Pons (tissue), 1 donor: ENCODE results near the gene PRKCD.

Experiments used
- DNase-seq: peaks from one replicate; pipeline ENCODE4 v3.0.0-alpha.2; 2016; ENCODE audit warnings: low spot score

The PRKCD gene

DNA sequence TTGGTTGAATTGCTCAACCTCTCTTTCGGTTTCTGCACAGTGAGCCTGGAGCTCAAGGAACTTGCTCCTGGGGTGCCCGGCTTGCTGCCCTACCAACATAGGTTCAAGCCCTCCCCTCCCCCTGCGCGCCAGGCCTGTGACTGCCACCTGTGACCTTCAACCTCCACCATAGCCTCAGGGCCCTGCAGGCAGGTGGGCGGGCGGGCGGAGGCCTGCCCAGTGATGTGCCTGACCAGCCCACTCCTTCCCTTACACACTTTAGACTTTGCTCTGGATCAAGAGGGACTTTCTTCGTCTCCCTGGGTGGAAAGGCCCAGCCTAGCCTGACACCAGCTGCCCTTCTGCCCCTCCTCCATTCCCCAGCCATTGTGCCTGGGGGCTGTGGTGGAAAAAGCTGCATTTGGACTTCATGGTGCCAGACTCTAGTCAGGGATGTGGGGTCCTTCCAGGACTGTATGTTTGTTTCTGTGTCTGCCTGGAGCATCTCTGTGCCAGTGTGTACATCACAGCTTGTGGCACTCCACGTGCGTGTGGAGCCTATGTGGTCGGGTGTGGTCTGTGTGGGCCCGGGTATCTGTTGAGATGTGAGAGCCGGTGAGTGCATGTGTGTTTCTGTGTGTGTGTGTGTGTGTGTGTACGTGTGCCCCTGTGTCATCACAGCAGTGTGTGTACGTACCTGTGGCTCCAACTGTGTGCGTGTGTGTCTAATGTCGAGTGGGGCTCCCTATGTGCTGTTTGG is 9.5 kb downstream of the PRKCD start:
- no peak for DNase-seq

DNA sequence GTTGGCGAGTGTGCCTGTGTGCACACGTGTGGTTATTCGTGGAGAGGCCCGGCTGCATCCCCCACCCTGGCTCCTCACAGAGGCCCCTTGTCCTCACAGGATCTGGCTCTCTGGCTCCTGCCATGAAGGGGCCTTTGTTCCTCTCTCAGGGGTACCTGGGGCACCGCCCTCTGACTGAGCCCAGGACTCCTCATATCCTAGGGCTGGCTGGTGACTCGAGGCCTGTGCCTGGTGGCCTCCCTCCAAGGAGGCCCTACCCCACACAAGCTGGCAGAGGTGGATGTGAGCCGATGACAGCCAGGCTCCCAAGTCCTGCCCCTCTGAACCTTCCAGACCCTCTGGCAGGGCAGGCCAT is 10.0 kb downstream of the PRKCD start:
- no peak for DNase-seq

- no peak for DNase-seq
Observed at GRCh38 chr3:53171827-53172505, 11.0 kb downstream of the PRKCD start.

DNA sequence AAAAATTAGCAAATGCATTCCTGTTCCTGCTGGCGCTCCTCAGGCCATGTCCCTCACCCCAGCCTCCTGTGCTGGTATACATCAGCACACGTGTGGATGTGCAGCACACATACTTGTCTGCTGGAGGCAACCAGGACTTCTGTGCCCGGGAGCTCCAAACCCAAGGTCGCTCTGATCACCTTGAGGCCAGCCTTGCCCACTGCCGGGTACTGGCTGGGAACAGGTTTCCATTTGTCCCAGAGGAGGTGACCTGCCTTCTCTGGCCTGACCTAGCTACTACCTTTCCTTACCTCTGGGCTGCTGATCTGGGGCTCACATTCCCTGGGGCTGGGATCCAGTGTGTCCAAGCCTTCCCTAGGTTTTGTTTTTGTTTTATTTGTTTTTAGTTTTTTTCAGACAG is 12.1 kb downstream of the PRKCD start:
- DNase-seq: no peak

DNA sequence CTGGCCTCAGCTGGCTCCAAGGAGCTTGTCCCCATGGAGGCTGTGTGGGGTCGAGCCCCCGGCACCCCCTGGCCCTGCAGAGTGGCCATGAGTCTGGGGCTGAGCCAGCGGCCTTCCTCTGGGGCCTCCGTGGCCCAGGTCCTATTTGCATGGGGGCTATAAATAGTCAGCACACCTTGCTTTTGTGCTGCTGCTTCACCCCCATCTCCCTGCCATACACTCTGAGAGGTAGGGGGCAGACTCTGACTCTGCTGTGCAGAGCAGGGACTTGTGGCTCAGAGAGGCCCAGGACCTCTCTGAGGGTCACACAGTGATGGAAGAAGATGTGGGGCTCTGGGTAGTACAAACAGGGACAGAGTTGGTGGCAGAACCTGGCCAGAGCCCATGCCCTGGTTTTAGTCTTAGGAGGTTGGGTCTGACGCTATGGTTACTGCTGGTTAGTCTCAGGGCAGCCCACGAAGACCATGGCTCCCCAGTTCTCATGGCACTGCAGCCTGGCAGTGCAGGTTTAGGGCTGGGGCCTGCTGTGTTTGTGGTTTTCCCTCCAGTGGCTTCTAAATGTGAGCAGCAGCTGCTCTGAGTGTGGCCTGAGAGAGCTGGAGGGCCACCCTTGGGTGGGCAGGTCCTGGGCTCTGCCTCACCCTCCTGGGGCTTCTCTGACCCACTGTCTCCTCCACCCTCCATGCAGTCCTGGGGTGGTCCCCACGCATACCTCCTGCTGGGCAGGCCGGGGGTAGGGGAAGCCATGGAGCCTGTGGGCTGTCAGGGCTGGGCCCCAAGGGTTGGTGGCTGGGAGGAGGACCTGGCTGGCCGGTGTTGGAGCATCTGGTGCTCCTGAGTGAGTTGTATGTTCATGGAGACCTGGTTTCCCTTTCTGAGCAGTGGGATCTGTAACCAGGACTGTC is 13.6 kb downstream of the PRKCD start:
- no peak for DNase-seq

DNA sequence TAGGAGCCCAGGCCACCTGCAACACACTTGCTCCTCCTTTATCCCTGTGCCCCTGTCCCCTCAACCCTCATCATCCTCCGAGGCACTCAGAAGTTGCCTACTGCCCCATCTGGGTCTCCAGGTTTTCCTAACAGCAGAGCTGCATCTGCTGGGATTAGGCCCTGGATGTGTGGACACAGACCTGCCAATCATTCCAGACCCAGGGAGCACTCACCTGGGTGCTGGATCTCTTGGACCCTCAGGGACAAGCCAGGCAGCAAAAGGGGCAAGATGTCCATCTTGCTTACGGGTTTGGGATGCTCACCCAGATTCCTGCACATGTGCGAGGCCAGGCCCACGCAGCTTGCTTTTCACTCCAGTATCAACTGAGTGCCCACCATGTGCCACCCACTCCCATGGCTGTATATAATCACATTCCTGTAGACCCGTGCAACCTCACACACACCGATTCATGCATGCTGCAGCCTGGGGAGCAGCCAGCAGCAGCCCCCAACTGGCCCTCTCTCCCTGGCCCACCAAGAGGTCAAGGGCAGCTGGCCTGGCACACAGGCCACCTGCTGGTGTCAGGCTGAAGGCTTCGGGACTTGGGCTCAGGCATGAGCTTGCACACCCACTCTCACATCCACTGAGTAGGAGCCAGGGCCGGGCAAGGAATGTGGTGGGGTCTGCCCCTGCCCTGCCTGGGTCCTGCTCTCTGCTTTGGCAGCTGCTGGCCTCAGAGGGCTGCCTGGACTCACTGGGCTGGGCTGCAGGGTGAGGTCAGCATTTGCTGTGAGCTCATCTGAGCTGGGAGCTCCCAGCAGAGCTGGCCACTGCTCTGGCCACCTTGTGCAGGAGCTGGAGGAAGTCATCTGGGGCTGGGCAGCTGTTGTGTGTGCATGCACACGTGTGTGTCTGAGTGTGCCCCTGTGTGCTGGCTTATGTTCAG is 14.9 kb downstream of the PRKCD start:
- DNase-seq: no peak

- DNase-seq: no peak
Observed at GRCh38 chr3:53178246-53178645, 17.2 kb downstream of the PRKCD start.

DNA sequence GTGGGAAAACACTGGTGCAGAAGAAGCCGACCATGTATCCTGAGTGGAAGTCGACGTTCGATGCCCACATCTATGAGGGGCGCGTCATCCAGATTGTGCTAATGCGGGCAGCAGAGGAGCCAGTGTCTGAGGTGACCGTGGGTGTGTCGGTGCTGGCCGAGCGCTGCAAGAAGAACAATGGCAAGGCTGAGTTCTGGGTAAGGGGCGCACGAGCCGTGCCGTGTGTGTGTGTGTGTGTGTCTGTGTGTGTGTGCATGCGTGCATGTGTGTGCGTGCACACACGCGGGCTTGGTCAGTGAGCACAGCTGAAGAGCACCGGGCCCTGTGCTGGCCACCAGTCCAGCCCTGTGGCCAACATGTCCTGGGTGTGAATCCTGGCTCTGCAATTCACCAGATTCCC is 18.6 kb downstream of the PRKCD start:
- no peak for DNase-seq

- peak; percentile 52 for DNase-seq
Observed at GRCh38 chr3:53180305-53181023, 19.5 kb downstream of the PRKCD start.

- no peak for DNase-seq
Observed at GRCh38 chr3:53181024-53181371, 20.0 kb downstream of the PRKCD start.

DNA sequence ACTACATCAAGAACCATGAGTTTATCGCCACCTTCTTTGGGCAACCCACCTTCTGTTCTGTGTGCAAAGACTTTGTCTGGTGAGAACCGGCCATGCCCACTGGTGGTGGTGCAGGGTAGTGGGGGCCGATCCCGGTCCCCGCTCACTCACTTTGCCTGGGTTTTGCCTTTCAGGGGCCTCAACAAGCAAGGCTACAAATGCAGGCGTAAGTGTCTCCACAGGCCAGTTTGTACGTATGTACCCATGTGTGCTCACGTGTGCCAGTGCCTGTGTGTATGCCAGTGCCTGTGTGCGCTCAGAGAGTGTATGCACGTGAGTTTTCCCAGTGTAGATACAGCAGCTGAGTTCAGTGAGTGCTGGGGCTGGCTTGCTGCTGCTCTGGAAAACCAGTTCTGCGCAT is 20.5 kb downstream of the PRKCD start:
- no peak for DNase-seq

DNA sequence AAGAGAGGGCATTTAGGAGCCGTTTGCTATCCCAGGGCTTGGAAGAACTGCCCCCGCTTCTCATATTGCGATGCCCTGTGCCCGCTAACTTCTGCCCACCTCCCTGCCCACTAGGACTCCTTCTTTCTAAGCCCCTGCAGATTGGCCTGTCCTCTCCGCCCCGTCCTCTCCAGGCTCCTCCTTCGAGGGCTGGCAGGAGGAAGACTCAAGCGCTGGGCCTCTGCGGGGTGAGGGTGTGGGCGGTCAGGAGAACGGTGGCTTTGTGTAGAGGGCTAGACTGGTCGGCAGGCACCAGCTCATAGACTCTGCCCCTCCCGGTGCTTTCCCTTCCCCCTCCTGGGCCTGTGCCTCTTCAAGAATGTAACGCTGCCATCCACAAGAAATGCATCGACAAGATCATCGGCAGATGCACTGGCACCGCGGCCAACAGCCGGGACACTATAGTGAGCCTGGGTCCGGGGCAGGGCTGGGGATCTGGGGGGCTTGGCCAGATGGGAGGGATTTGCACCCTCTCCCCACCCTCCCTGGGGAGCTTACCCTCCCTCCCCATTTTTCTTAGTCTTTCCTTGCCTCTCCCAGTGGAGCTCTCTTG is 21.9 kb downstream of the PRKCD start:
- DNase-seq: no peak

GRCh38 chr3:53183514-53183913 is 22.5 kb downstream of the PRKCD start:
- no peak for DNase-seq

DNA sequence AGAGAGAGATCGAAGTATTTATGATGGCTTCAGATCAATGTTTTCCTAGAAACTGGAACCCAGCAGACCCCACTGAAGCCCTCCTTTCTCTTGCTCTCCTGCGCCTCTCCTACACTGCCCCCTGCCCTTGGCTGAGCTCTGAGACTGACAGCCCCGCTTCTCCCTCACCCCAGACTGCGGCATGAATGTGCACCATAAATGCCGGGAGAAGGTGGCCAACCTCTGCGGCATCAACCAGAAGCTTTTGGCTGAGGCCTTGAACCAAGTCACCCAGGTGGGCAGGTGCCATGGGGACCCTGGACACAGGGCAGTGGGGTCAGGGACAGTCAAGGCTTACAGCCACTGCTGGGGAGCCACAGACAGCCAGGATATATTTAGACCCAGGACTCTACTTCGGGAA is 23.7 kb downstream of the PRKCD start:
- no peak for DNase-seq

DNA sequence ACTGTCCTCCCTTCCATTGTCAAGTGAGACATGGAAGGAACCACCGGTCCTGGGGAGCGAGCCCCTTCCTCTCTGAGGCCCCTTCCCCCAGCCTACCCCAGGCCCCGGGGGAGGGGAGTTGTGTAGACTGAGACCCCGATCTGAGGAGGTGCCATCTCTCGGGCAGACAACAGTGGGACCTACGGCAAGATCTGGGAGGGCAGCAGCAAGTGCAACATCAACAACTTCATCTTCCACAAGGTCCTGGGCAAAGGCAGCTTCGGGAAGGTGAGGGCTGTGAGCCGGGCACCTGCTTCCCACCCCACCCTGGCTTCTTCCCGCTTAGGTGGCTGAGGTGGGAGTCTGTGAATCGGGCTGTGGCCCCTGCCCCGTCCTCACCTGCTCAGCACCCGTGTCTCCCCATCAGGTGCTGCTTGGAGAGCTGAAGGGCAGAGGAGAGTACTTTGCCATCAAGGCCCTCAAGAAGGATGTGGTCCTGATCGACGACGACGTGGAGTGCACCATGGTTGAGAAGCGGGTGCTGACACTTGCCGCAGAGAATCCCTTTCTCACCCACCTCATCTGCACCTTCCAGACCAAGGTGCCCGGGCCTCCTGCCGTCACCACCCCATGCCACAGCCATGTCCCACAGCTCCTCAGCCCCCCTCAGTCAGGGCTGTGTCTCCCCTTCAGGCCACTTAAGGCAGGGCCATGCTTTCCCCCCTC is 24.9 kb downstream of the PRKCD start:
- DNase-seq: no peak

GRCh38 chr3:53186726-53187125 is 25.7 kb downstream of the PRKCD start:
- no peak for DNase-seq

DNA sequence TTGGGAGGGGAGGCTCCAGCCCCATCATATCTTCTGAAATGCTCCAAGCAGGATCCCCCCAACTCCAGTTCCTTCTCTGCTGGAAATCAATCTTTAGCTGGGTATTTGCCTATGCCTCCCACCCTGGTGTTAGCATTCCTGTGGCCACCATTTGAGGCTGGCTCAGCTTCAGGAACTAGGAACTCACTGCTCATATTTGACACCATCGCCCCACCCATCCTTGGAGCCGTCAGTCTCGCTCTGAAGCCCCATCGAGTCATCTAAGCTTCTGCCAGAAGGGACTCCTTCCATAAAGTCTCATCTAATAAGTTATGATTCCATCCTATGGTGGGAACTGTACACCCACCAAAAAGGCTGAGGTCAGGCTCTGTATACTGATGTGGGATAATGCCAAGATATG is 26.4 kb downstream of the PRKCD start:
- no peak for DNase-seq

DNA sequence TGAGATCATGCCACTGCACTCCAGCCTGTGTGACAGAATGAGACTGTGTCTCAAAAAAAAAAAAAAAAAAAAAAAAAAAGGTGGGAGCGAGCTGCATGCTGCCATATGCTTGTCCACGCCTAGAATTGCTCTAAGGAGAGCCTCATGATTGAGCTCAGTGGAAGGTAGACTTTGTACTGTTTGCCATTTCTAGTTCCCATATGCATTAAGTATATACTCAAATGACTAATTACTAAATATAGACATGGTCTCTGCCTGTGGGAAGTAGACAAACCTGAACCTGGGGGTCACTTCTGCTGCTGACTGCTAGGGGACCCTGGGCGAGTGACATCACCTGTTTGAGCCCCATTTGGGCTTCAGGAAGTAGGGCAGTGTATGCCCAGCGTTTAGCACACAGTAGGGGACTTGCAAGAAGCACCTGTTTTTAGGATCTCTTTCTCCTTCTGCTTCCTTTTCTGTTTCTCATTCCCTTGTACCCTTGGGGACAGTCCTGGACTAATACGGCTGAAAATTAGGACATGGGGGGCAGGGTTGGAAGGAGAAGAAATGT is 27.2 kb downstream of the PRKCD start:
- DNase-seq: no peak

DNA sequence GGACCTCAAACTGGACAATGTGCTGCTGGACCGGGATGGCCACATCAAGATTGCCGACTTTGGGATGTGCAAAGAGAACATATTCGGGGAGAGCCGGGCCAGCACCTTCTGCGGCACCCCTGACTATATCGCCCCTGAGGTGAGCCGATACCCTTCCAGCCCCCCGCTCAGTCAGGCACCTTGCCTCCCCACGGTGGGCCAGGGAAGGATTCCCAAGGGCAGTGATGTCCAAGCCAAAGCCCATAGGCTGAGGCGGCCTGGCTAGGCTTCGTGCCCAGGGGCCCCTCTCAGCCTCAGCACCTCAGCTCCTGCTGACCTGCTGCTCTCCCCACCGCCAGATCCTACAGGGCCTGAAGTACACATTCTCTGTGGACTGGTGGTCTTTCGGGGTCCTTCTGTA is 27.7 kb downstream of the PRKCD start:
- no peak for DNase-seq

DNA sequence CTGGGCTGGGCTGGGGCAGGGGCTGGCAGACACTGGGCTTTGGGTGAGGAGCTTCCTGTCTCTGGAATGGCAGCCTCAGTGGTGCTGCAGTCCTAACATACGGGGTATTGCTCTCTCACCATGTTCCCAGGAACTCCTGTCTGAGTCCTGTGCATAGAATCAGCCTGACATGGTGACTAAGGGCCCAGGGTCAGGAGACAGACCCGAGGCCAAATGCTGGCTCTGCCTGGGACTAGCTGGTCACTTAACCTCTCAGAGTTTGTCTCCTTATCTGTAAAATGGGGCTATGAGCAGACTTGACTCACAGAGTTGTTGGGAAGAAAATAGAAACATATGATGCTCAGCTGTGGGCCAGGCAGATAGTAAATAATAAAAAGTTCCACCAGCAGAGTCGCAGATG is 28.3 kb downstream of the PRKCD start:
- DNase-seq: no peak
